Loucy (cell line): ENCODE measurements around the gene ASXL1.

Experiments
- H2AFZ ChIP-seq: fragments of 200-600 bp; sonication (generic); 2 replicates; pipeline ENCODE4 v1.6.0; 2016; ENCODE audit warnings: antibody characterized with exemption, mild to moderate bottlenecking, low read length, moderate library complexity
- H3F3A ChIP-seq: fragments of 200-600 bp; 2 replicates; pipeline ENCODE4 v1.6.0; 2016; ENCODE audit warnings: antibody characterized with exemption, low read depth, mild to moderate bottlenecking
- H3K27me3 ChIP-seq: fragments of 200-600 bp; sonication (generic); 2 replicates; pipeline ENCODE4 v1.6.1; 2014; ENCODE audit warnings: low read length, mild to moderate bottlenecking; ENCODE audit not compliant: insufficient read depth, poor library complexity, severe bottlenecking
- H3K36me3 ChIP-seq: fragments of 200-600 bp; sonication (generic); 2 replicates; pipeline ENCODE4 v1.6.1; 2016; ENCODE audit warnings: low read length; ENCODE audit not compliant: insufficient read depth
- H3K4me1 ChIP-seq: fragments of 200-600 bp; sonication (generic); 2 replicates; pipeline ENCODE4 v1.5.1; 2014; ENCODE audit warnings: low read length, mild to moderate bottlenecking; ENCODE audit not compliant: insufficient read depth, poor library complexity, severe bottlenecking
- H3K4me2 ChIP-seq: fragments of 200-600 bp; sonication (generic); 2 replicates; pipeline ENCODE4 v1.6.0; 2014; ENCODE audit warnings: antibody characterized with exemption, low read length, low read depth, mild to moderate bottlenecking; ENCODE audit not compliant: poor library complexity, severe bottlenecking
- H3K4me3 ChIP-seq: fragments of 200-600 bp; sonication (generic); 2 replicates; pipeline ENCODE4 v1.5.1; 2014; ENCODE audit warnings: low read length, mild to moderate bottlenecking, mixed read lengths; ENCODE audit not compliant: poor library complexity, severe bottlenecking
- H3K79me2 ChIP-seq: fragments of 200-600 bp; sonication (generic); 2 replicates; pipeline ENCODE4 v1.6.1; 2014; ENCODE audit warnings: low read length; ENCODE audit not compliant: insufficient read depth
- H3K9ac ChIP-seq: fragments of 200-600 bp; sonication (generic); 2 replicates; pipeline ENCODE4 v1.6.0; 2014; ENCODE audit warnings: mild to moderate bottlenecking, low read depth, low read length, moderate library complexity; ENCODE audit not compliant: poor library complexity, severe bottlenecking
- H3K9me2 ChIP-seq: fragments of 200-600 bp; sonication (generic); replicated peaks from 2 replicates; pipeline ENCODE4 v1.6.1; 2016; ENCODE audit warnings: low read depth, low read length, mixed read lengths
- H3K9me3 ChIP-seq: fragments of 200-600 bp; sonication (generic); 2 replicates; pipeline ENCODE4 v1.6.1; 2014; ENCODE audit warnings: mild to moderate bottlenecking, antibody characterized with exemption, low read length, low read depth; ENCODE audit not compliant: insufficient read depth
- H4K20me1 ChIP-seq: fragments of 200-600 bp; sonication (generic); 2 replicates; pipeline ENCODE4 v1.6.0; 2014; ENCODE audit warnings: antibody characterized with exemption, low read length, mild to moderate bottlenecking; ENCODE audit not compliant: insufficient read depth, poor library complexity, severe bottlenecking
- CTCF ChIP-seq: fragments of 200-600 bp; sonication (generic); conservative IDR thresholded peaks from 2 replicates; pipeline ENCODE4 v1.5.1; 2014; ENCODE audit warnings: mild to moderate bottlenecking, antibody characterized with exemption, low read length
- EZH2phosphoT487 ChIP-seq: fragments of 200-600 bp; IDR thresholded peaks from 2 replicates; pipeline ENCODE4 v1.6.1; 2018; ENCODE audit warnings: antibody characterized with exemption, mild to moderate bottlenecking, moderate library complexity, borderline replicate concordance

Gene ASXL1

DNA sequence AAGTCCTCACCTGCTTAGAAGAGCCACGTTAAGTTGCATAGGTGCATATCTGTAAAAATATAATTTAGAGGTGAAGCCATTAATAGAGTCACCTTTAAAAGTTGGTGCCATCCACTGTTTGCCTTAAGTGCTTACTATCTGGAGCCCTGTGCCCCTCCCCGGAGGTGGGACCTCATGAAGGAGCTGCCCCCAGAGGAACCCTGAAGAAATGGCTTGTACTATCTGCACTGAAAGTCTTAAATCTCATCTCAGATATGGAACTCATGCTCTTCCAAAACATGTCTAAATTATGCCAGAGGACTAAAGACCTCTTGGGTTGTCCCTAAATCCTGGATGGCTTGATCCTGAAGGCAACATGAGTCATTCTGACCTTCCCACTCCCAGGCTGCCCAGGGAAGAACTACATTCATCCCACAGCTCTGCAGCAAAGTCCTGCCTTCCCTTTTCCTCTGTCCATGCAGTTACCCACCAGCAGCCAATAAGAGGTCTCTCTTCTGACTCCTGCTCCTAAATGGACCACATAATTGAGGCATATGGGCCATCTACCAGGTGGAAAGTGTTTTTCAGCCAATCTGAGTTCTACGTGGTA, 85.3 kb downstream of the ASXL1 start:
- H3K9me3 ChIP-seq = no peaks in the 10 kb centered on the region
- no peaks in the 10 kb centered on the region for H4K20me1 ChIP-seq
- 0 out of 2 replicates have a peak, but pooled peaks cover 15% of the 10 kb centered on the region for H3F3A ChIP-seq
- H2AFZ ChIP-seq = no peak overlapping the region
- no peak overlapping the region for H3K4me3 ChIP-seq
- H3K9me2 ChIP-seq = no peaks in the 10 kb centered on the region
- TF ChIP-seq CTCF (no peak; the same call in 1 of the 2 replicates), EZH2phosphoT487 (no peak)
- H3K27me3 ChIP-seq = no peaks in the 10 kb centered on the region
- H3K4me1 ChIP-seq = peaks cover 9% of the 10 kb centered on the region
- no peak overlapping the region for H3K9ac ChIP-seq
- H3K79me2 ChIP-seq = no peaks in the 10 kb centered on the region
- H3K36me3 ChIP-seq = peaks cover 73% of the 10 kb centered on the region; the same call in 1 of the 2 replicates
- H3K4me2 ChIP-seq = no peak overlapping the region

DNA sequence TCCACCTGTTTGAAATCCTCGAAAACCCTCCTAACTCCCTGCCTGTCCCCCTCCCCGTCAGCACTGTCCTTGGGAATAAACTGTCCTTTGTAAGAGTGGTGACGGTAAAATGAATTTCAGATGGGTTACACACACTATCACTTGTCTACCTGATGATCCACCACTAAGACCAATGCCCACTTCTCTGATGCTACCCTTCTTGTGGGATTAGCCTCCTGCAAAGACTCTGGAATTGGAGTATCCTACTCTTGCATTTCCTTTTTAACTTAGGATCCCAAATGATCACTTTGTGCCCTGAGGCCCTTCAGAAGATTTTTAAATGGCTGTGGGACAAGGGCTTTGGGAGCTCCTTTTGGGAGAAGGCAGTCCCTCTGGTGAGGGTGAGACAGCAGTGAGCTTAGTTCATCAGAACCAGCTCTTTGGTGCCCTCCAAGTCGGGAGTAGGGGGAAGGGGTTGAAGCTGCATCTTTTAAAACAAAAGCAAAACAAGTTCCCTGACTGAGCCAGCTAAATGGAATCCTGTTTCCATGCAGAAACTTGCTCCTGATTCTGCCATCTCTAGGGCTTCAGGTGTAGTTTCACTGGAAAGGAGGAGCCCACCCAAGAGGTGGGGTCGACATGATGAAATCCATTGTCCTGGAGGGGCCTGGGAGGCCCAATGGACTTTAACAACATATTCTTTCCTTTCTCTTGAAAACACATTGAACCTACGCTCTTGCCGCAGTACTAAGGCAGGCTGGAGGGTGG, 86.5 kb downstream of the ASXL1 start:
- peaks cover 74% of the 10 kb centered on the region; the same call in 1 of the 2 replicates for H3K36me3 ChIP-seq
- no peak overlapping the region for H2AFZ ChIP-seq
- 0 out of 2 replicates have a peak, but pooled peaks cover 6% of the 10 kb centered on the region for H3F3A ChIP-seq
- H4K20me1 ChIP-seq = no peaks in the 10 kb centered on the region
- H3K9ac ChIP-seq = no peak overlapping the region
- no peaks in the 10 kb centered on the region for H3K9me3 ChIP-seq
- H3K27me3 ChIP-seq = no peaks in the 10 kb centered on the region
- no peaks in the 10 kb centered on the region for H3K4me1 ChIP-seq
- H3K9me2 ChIP-seq = no peaks in the 10 kb centered on the region
- no peaks in the 10 kb centered on the region for H3K79me2 ChIP-seq
- no peak overlapping the region for H3K4me3 ChIP-seq
- TF ChIP-seq EZH2phosphoT487 (no peak), CTCF (no peak)
- H3K4me2 ChIP-seq = no peak overlapping the region

DNA sequence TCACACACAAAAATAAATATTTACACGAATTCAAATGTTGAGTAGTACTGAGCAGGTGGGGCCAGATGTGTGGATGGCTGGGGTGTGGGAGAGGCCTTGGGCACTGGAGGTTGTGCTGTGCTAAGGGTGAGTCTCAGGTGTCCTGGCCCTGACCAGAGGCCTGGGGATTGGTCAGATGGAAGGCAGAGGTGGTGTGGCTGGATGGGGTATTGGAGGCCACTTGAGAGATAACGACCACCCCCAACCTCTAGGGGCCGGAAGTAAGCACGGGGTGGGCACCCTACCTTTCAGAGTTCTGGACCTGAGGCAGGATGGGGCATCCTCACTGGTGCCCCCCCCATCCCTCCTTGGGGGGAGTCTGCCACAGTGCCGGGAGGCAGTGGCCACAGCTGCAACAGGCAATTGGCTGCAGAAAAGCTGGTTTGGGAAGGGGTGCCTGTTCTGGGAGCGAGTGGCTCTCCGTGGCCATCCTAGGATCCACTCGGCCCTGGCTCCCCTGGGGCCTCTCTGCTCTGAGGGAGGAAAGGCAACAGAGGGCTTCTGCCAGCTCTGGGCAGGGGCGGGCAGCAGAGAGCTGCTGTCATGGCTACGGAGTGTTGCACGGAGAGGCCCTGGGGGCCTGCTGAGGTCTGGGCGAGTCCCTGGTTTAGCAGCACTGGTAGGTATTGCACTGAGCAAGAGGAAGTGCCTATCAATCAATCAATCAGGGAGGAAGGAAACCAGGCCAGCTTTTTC, 87.6 kb downstream of the ASXL1 start:
- no peak overlapping the region for H3K4me3 ChIP-seq
- H4K20me1 ChIP-seq = no peaks in the 10 kb centered on the region
- H3K9me2 ChIP-seq = no peaks in the 10 kb centered on the region
- H3F3A ChIP-seq = 0 out of 2 replicates have a peak, but pooled peaks cover 6% of the 10 kb centered on the region
- TF ChIP-seq EZH2phosphoT487 = no peak
- no peak for TF ChIP-seq CTCF
- no peak overlapping the region for H2AFZ ChIP-seq
- H3K9me3 ChIP-seq = no peaks in the 10 kb centered on the region
- no peaks in the 10 kb centered on the region for H3K79me2 ChIP-seq
- H3K4me1 ChIP-seq = no peaks in the 10 kb centered on the region
- peaks cover 80% of the 10 kb centered on the region; the same call in 1 of the 2 replicates for H3K36me3 ChIP-seq
- no peak overlapping the region for H3K4me2 ChIP-seq
- H3K27me3 ChIP-seq = no peaks in the 10 kb centered on the region
- H3K9ac ChIP-seq = no peak overlapping the region
